H9 (cell line): ENCODE results near the gene CYP27B1. TPM values are rescaled to one million over a fixed set of nuclear protein-coding genes. Genes with fewer than 3 reads are reported as not detected.
A peak's percentile ranks its signal among the peaks of the same experiment; 100 is the strongest.

Source experiments
- DNase-seq: peaks from one replicate; pipeline ENCODE4 v3.0.0-alpha.2; 2017
- H2AFZ ChIP-seq: one replicate; pipeline ENCODE4 v1.6.1; 2013; ENCODE audit warnings: mild to moderate bottlenecking, low read length, control low read depth, moderate library complexity
- H2AK5ac ChIP-seq: 2 replicates; pipeline ENCODE4 v1.6.1; 2013; ENCODE audit warnings: low read length, control low read depth, mixed read lengths; ENCODE audit not compliant: insufficient read length
- H2BK120ac ChIP-seq: one replicate; pipeline ENCODE4 v1.6.1; 2013; ENCODE audit warnings: low read depth, mild to moderate bottlenecking, low read length, control low read depth, inconsistent platforms; ENCODE audit not compliant: poor library complexity, severe bottlenecking
- H2BK12ac ChIP-seq: 2 replicates; pipeline ENCODE4 v1.6.1; 2013; ENCODE audit warnings: low read length, control low read depth, mixed read lengths, low read depth; ENCODE audit not compliant: insufficient read length
- H2BK15ac ChIP-seq: 2 replicates; pipeline ENCODE4 v1.6.1; 2013; ENCODE audit warnings: low read depth, low read length, control low read depth
- H2BK20ac ChIP-seq: one replicate; pipeline ENCODE4 v1.6.1; 2013; ENCODE audit warnings: low read depth, mild to moderate bottlenecking, low read length, control low read depth, inconsistent platforms; ENCODE audit not compliant: poor library complexity, severe bottlenecking
- H2BK5ac ChIP-seq: 2 replicates; pipeline ENCODE4 v1.6.1; 2013; ENCODE audit warnings: low read length, control low read depth, mixed read lengths; ENCODE audit not compliant: insufficient read length
- H3K14ac ChIP-seq: 2 replicates; pipeline ENCODE4 v1.6.1; 2013; ENCODE audit warnings: low read length, control low read depth; ENCODE audit not compliant: insufficient read depth
- H3K18ac ChIP-seq: 2 replicates; pipeline ENCODE4 v1.6.1; 2013; ENCODE audit warnings: low read depth, mild to moderate bottlenecking, mixed read lengths, low read length, control low read depth; ENCODE audit not compliant: insufficient read length
- H3K23ac ChIP-seq: 2 replicates; pipeline ENCODE4 v1.6.1; 2013; ENCODE audit warnings: low read length, control low read depth, mixed read lengths, low read depth; ENCODE audit not compliant: insufficient read length
- H3K23me2 ChIP-seq: 2 replicates; pipeline ENCODE4 v1.6.1; 2013; ENCODE audit warnings: low read depth, mild to moderate bottlenecking, mixed read lengths, low read length, control low read depth; ENCODE audit not compliant: insufficient read length, poor library complexity, severe bottlenecking
- H3K27ac ChIP-seq: 2 replicates; pipeline ENCODE4 v1.5.1; 2013; ENCODE audit warnings: low read length, control low read depth, mixed read lengths, low read depth; ENCODE audit not compliant: insufficient read length
- H3K27me3 ChIP-seq: 2 replicates; pipeline ENCODE4 v1.6.1; 2013; ENCODE audit warnings: low read length, control low read depth, inconsistent platforms; ENCODE audit not compliant: insufficient read depth
- H3K4ac ChIP-seq: 2 replicates; pipeline ENCODE4 v1.6.1; 2013; ENCODE audit warnings: low read depth, mild to moderate bottlenecking, control low read depth, inconsistent platforms, low read length, moderate library complexity
- H3K4me1 ChIP-seq: 2 replicates; pipeline ENCODE4 v1.6.1; 2013; ENCODE audit warnings: low read length, control low read depth, inconsistent platforms; ENCODE audit not compliant: insufficient read depth
- H3K4me2 ChIP-seq: 2 replicates; pipeline ENCODE4 v1.6.1; 2013; ENCODE audit warnings: low read length, control low read depth, mixed read lengths; ENCODE audit not compliant: insufficient read length, insufficient read depth
- H3K56ac ChIP-seq: 2 replicates; pipeline ENCODE4 v1.6.1; 2013; ENCODE audit warnings: low read depth, mild to moderate bottlenecking, mixed read lengths, low read length, control low read depth; ENCODE audit not compliant: insufficient read length
- H3K79me1 ChIP-seq: 2 replicates; pipeline ENCODE4 v1.6.1; 2013; ENCODE audit warnings: low read depth, mild to moderate bottlenecking, moderate library complexity, low read length, control low read depth, inconsistent platforms; ENCODE audit not compliant: insufficient read depth, poor library complexity, severe bottlenecking
- H3K79me2 ChIP-seq: 2 replicates; pipeline ENCODE4 v1.6.1; 2013; ENCODE audit warnings: low read length, control low read depth, inconsistent platforms; ENCODE audit not compliant: insufficient read depth
- H3K9ac ChIP-seq: 2 replicates; pipeline ENCODE4 v1.6.1; 2013; ENCODE audit warnings: low read length, control low read depth, mixed read lengths; ENCODE audit not compliant: insufficient read length; ENCODE audit errors: extremely low read depth
- H3K9me3 ChIP-seq: one replicate; pipeline ENCODE4 v1.6.1; 2013; ENCODE audit warnings: low read depth, low read length, inconsistent platforms; ENCODE audit not compliant: control insufficient read depth
- H3T11ph ChIP-seq: one replicate; pipeline ENCODE4 v1.6.1; 2013; ENCODE audit warnings: mild to moderate bottlenecking, low read length, control low read depth, inconsistent platforms
- H4K20me1 ChIP-seq: one replicate; pipeline ENCODE4 v1.6.1; 2013; ENCODE audit not compliant: control insufficient read depth, insufficient read length, insufficient read depth
- H4K5ac ChIP-seq: 2 replicates; pipeline ENCODE4 v1.6.1; 2013; ENCODE audit warnings: low read depth, mild to moderate bottlenecking, mixed read lengths, low read length, control low read depth; ENCODE audit not compliant: insufficient read length
- H4K8ac ChIP-seq: replicated peaks from 2 replicates; pipeline ENCODE4 v1.6.1; 2013; ENCODE audit warnings: low read length, control low read depth, mixed read lengths, low read depth; ENCODE audit not compliant: insufficient read length
- H4K91ac ChIP-seq: 2 replicates; pipeline ENCODE4 v1.6.1; 2013; ENCODE audit warnings: low read depth, mild to moderate bottlenecking, moderate library complexity, mixed read lengths, low read length, control low read depth; ENCODE audit not compliant: insufficient read length
- H3K27ac Mint-ChIP-seq, 3 experiments: 2 replicates in 2 of 3; 3 replicates in 1 of 3; pipeline ENCODE4 v1.8.0; 2020 to 2021; ENCODE audit warnings: mixed read lengths in 3 of 3, mild to moderate bottlenecking in 1 of 3, moderate library complexity in 1 of 3
- H3K27me3 Mint-ChIP-seq: 2 replicates; pipeline ENCODE4 v1.8.0; 2021; ENCODE audit warnings: low read depth, mild to moderate bottlenecking, moderate library complexity, mixed read lengths
- H3K36me3 Mint-ChIP-seq, 3 experiments: 2 replicates in 2 of 3; 3 replicates in 1 of 3; pipeline ENCODE4 v1.8.0; 2020 to 2021; ENCODE audit warnings: low read depth in 3 of 3, mixed read lengths in 3 of 3; ENCODE audit not compliant: insufficient read depth in 1 of 3
- H3K4me1 Mint-ChIP-seq, 2 experiments: 2 replicates each; pipeline ENCODE4 v1.8.0; 2020; ENCODE audit warnings: mixed read lengths in 2 of 2
- H3K4me3 Mint-ChIP-seq, 2 experiments: 2 replicates in 1 of 2; 3 replicates in 1 of 2; pipeline ENCODE4 v1.8.0; 2020 to 2021; ENCODE audit warnings: mild to moderate bottlenecking in 2 of 2, mixed read lengths in 2 of 2, moderate library complexity in 1 of 2
- H3K9me3 Mint-ChIP-seq, 2 experiments: 2 replicates in 1 of 2; 3 replicates in 1 of 2; pipeline ENCODE4 v1.8.0; 2020; ENCODE audit warnings: mild to moderate bottlenecking in 2 of 2, mixed read lengths in 2 of 2, moderate library complexity in 1 of 2
- WGBS: extraction: QIAGEN DNeasy Blood & Tissue Kit; methylation state at CpG from one replicate; pipeline ENCODE4 v1.1.7; 2013; ENCODE audit warnings: missing lambda C conversion rate, low lambda C conversion rate, mixed read lengths; ENCODE audit not compliant: insufficient read length; ENCODE audit errors: extremely low coverage; 5-methylcytosine and 5-hydroxymethylcytosine counted together
- total RNA-seq: library from RNA; stranded (reverse); gene quantifications from 2 replicates; pipeline ENCODE4 v1.2.1, GENCODE V29; 2021
- TF ChIP-seq, protein P1 (sequence below): fragments of 200-600 bp; sonication (generic); conservative IDR thresholded peaks from 3 replicates; pipeline ENCODE4 v1.8.0; 2021; ENCODE audit warnings: antibody characterized with exemption, mild to moderate bottlenecking

Gene CYP27B1
- total RNA-seq, 1 experiment from 2014 or later, result 6.1 TPM

DNA sequence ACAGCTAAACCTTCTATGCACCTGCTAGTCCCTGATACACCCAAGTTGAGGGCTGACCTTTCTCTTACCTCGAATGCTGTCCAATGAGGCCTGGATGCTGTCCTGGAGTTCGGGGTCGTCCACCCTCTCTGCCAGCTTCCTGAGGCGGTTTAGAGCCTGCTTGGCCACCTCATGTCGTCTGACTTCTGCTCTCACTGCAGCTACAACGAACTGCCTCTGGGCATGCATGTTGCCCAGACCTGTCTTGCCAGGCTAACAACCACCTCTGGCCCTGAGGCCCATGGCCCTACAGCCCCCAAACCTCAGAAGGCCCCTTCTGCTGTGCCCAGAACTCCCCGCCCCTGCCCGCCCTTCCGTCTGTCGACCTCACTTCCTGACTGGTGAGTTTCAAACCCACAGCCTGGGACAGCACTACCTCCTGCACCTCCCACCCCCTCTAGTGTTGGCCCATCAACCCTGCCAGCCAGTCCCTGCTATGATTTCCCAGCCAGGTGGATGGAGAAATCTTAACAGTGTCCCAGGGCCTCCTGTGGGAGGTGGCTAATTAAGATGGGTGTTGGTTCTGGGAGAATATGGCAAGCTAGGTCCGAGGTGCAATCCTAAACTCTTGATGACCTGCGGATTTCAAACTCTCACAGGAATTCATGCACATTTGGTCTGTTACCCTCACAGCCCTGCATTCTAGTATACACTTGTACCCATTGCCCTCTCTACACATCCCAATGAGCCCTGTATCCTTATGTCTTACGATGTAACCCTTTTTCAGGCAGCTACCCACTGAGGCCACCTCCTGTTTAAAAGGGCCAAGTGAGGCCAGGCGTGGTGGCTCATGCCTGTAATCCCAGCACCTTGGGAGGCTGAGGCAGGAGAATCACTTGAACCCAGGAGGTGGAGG, 24.8 kb downstream of the CYP27B1 start:
- Mint-ChIP-seq H3K4me1 (peaks cover 23 to 24% of the 10 kb centered on the region in 2 experiments), H3K4me3 (peak overlapping the region; percentile 47 to 48; a peak in 4 of 5 replicates), H3K36me3 (peaks cover under 1 to 17% (median 11%) of the 10 kb centered on the region in 3 experiments; a peak in 6 of 7 replicates), H3K27me3 (peaks cover 59% of the 10 kb centered on the region), H3K9me3 (no peaks in the 10 kb centered on the region), H3K27ac (no peak overlapping the region)
- Histone ChIP-seq H3K27ac (no peak overlapping the region), H3K23ac (no peak overlapping the region), H3K14ac (no peak overlapping the region), H3K9me3 (no peaks in the 10 kb centered on the region), H3K18ac (no peak overlapping the region), H3K4me2 (peak overlapping the region; percentile 4), H4K5ac (no peak overlapping the region), H3T11ph (no peak overlapping the region), H2BK15ac (no peak overlapping the region), H3K4me1 (peaks cover 2% of the 10 kb centered on the region; the same call in 1 of the 2 replicates), H2BK120ac (no peak overlapping the region), H4K91ac (no peak overlapping the region), H3K27me3 (peaks cover 35% of the 10 kb centered on the region), H3K23me2 (peaks cover 13% of the 10 kb centered on the region), H2BK12ac (no peak overlapping the region), H3K56ac (no peak overlapping the region), H2AK5ac (no peak overlapping the region), H3K4ac (no peak overlapping the region), H4K20me1 (no peaks in the 10 kb centered on the region), H3K79me1 (no peaks in the 10 kb centered on the region), H2BK20ac (no peak overlapping the region), H3K79me2 (no peaks in the 10 kb centered on the region), H4K8ac (no peak overlapping the region), H3K9ac (no peak overlapping the region), H2AFZ (no peak overlapping the region), H2BK5ac (no peak overlapping the region)
- TF ChIP-seq, protein P1, sequence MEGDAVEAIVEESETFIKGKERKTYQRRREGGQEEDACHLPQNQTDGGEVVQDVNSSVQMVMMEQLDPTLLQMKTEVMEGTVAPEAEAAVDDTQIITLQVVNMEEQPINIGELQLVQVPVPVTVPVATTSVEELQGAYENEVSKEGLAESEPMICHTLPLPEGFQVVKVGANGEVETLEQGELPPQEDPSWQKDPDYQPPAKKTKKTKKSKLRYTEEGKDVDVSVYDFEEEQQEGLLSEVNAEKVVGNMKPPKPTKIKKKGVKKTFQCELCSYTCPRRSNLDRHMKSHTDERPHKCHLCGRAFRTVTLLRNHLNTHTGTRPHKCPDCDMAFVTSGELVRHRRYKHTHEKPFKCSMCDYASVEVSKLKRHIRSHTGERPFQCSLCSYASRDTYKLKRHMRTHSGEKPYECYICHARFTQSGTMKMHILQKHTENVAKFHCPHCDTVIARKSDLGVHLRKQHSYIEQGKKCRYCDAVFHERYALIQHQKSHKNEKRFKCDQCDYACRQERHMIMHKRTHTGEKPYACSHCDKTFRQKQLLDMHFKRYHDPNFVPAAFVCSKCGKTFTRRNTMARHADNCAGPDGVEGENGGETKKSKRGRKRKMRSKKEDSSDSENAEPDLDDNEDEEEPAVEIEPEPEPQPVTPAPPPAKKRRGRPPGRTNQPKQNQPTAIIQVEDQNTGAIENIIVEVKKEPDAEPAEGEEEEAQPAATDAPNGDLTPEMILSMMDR, result peak; percentile 51; the same call in 2 of the 3 replicates
- WGBS, result no CpG with 5 or more reads among the region's 14 CpGs
- DNase-seq, result peak; percentile 89
